ENCODE results near the gene ADGRB3.
"Not testable (repeated sequence)": the region's sequence is repeated elsewhere in the genome, so short reads cannot be mapped to it uniquely, and the experiment has no call there.

The ADGRB3 gene

GRCh38 chr6:68852791-68853190, 217.7 kb downstream of the ADGRB3 start:
- no peak for DNase-seq

GRCh38 chr6:68859233-68859632, 224.2 kb downstream of the ADGRB3 start:
- no peak for DNase-seq

GRCh38 chr6:68868646-68869045, 233.6 kb downstream of the ADGRB3 start:
- no peak for DNase-seq

- no peak for DNase-seq
Measured at GRCh38 chr6:68873236-68873635, 238.2 kb downstream of the ADGRB3 start.

- no peak for DNase-seq
Measured at GRCh38 chr6:68874747-68875146, 239.7 kb downstream of the ADGRB3 start.

GRCh38 chr6:68875403-68875802, 240.3 kb downstream of the ADGRB3 start:
- no peak for DNase-seq

- peak; percentile 75 for DNase-seq
Measured at GRCh38 chr6:68876792-68877493, 241.9 kb downstream of the ADGRB3 start.

- DNase-seq: no peak
Measured at GRCh38 chr6:68880050-68880813, 245.2 kb downstream of the ADGRB3 start.

- DNase-seq: not testable (repeated sequence)
Measured at GRCh38 chr6:68883325-68883724, 248.2 kb downstream of the ADGRB3 start.

GRCh38 chr6:68891419-68891818, 256.3 kb downstream of the ADGRB3 start:
- DNase-seq: peak; percentile 14

GRCh38 chr6:68892452-68892851, 257.4 kb downstream of the ADGRB3 start:
- DNase-seq: no peak

- no peak for DNase-seq
Measured at GRCh38 chr6:68895929-68896328, 260.8 kb downstream of the ADGRB3 start.

- DNase-seq: no peak
Measured at GRCh38 chr6:68901044-68901443, 266.0 kb downstream of the ADGRB3 start.

- DNase-seq: no peak
Measured at GRCh38 chr6:68911334-68911733, 276.3 kb downstream of the ADGRB3 start.

GRCh38 chr6:68911811-68912210, 276.7 kb downstream of the ADGRB3 start:
- no peak for DNase-seq

- not testable (repeated sequence) for DNase-seq
Measured at GRCh38 chr6:68912805-68913204, 277.7 kb downstream of the ADGRB3 start.

GRCh38 chr6:68915586-68915985, 280.5 kb downstream of the ADGRB3 start:
- DNase-seq: no peak

- no peak for DNase-seq
Measured at GRCh38 chr6:68919537-68919936, 284.5 kb downstream of the ADGRB3 start.

- no peak for DNase-seq
Measured at GRCh38 chr6:68941345-68941744, 306.3 kb downstream of the ADGRB3 start.

- DNase-seq: no peak
Measured at GRCh38 chr6:68947721-68948120, 312.6 kb downstream of the ADGRB3 start.

GRCh38 chr6:68951270-68951669, 316.2 kb downstream of the ADGRB3 start:
- no peak for DNase-seq

GRCh38 chr6:68958327-68958726, 323.2 kb downstream of the ADGRB3 start:
- peak; percentile 69 for DNase-seq

GRCh38 chr6:68967549-68968300, 332.6 kb downstream of the ADGRB3 start:
- peak; percentile 87 for DNase-seq

- no peak for DNase-seq
Measured at GRCh38 chr6:68968301-68968649, 333.2 kb downstream of the ADGRB3 start.
